Astrocyte of the cerebellum (primary cell): ENCODE measurements around the gene PRDX5.
A peak's percentile ranks its signal among the peaks of the same experiment; 100 is the strongest.
"Not testable (repeated sequence)": the region's sequence is repeated elsewhere in the genome, so short reads cannot be mapped to it uniquely, and the experiment has no call there.

ENCODE experiments used
- DNase-seq: peaks from one replicate; pipeline ENCODE4 v3.0.0-alpha.2; 2011; ENCODE audit warnings: low read depth
- H3K4me3 ChIP-seq: 2 replicates; pipeline ENCODE4 v1.5.1; 2011; ENCODE audit warnings: mild to moderate bottlenecking, low read depth, low read length, moderate library complexity
- in situ Hi-C: cut with HindIII; loops from 2 replicates; pipeline ENCODE4 v1.10.0; 2017; ENCODE audit warnings: low sequenced_read_pairs
- TF ChIP-seq, protein P1 (sequence below): IDR thresholded peaks from 2 replicates; pipeline ENCODE4 v1.5.1; 2012; ENCODE audit warnings: low read length, low read depth, moderate library complexity, mild to moderate bottlenecking; ENCODE audit errors: missing control alignments

PRDX5 gene

DNA sequence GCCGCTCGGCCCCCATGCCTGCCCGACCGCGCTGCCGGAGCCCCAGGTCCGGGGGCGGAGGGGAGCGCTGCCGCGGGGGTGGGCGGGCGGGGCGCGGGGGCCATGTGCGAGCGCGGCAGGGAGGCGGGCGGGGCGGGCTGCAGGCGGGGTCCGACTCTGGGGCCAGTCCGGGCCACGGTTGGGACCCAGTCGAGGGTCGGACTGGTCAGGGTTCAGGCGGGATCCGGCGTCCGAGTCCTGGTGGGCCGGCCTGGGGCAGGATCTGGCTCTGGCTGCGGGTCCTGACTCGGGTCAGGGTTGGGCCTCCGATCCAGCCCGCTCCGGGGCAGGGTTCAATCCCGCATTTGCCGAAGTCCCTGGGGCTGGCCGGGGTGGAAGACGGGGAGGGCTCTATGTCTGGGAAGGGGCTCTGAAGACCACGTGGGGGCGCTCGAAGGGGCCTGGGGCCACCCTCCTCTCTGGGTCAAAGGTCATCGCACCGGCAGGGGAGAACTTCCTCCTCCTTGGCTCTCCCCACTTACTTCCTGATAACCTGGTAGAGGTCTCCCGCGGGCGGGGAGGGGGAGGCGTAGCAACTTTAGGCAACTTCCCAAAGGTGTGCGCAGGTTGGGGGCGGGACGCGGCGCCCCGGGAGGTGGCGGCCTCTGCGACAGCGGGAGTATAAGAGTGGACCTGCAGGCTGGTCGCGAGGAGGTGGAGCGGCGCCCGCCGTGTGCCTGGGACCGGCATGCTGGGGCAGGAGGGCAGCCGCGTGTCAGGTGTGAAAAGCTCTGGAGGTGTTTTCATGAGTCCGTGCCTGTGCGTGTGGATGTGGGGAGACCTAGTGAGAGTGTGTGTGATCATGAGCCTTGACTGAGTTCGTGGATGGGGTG lies 12.0 kb upstream of the PRDX5 start:
- TF ChIP-seq, protein P1, sequence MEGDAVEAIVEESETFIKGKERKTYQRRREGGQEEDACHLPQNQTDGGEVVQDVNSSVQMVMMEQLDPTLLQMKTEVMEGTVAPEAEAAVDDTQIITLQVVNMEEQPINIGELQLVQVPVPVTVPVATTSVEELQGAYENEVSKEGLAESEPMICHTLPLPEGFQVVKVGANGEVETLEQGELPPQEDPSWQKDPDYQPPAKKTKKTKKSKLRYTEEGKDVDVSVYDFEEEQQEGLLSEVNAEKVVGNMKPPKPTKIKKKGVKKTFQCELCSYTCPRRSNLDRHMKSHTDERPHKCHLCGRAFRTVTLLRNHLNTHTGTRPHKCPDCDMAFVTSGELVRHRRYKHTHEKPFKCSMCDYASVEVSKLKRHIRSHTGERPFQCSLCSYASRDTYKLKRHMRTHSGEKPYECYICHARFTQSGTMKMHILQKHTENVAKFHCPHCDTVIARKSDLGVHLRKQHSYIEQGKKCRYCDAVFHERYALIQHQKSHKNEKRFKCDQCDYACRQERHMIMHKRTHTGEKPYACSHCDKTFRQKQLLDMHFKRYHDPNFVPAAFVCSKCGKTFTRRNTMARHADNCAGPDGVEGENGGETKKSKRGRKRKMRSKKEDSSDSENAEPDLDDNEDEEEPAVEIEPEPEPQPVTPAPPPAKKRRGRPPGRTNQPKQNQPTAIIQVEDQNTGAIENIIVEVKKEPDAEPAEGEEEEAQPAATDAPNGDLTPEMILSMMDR: peak; percentile 39
- in situ Hi-C loops: no loop called here
- DNase-seq: no peak
- H3K4me3 ChIP-seq: peak overlapping the region; percentile 58

DNA sequence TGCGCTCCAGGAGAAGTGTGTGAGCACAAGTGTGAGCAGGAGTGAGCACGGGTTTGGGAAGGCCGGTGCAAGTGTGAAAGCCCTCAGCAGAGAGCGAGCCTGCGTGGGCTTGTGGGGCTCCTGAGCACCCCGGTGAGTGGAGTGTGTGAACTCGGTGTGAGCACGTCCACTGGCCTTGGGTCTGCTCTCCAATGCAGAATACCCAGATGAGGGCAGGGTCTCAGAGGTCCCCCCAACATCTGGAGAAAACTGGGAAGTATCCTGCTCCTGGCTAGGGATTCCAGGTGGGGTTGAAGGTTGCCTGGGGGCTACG lies 11.4 kb upstream of the PRDX5 start:
- no peak for DNase-seq
- TF ChIP-seq, protein P1: no peak
- H3K4me3 ChIP-seq: peak overlapping the region; percentile 58
- in situ Hi-C loops: no loop called here

DNA sequence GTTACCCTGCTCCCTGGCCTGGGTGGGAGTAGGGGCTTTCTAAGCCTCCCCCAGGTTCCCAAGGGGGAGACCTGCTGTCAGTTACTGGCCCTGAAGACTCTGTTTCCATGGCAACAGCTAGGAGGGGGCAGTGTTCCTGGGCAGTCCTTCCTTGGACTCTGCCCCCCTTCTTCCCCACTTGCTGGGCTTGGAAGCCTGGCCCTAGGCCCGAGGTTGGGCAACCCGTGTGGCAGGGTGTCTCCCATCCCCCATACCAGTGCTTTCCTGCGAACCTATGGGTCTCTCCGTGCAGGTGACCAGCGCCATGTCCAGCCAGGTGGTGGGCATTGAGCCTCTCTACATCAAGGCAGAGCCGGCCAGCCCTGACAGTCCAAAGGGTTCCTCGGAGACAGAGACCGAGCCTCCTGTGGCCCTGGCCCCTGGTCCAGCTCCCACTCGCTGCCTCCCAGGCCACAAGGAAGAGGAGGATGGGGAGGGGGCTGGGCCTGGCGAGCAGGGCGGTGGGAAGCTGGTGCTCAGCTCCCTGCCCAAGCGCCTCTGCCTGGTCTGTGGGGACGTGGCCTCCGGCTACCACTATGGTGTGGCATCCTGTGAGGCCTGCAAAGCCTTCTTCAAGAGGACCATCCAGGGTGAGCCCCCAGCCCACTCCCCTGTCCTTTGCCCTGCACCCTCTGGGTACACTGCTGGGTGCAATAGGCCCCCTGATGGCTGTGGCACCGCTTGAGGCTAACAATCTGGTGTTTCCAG lies 10.9 kb upstream of the PRDX5 start:
- TF ChIP-seq, protein P1: no peak
- no peak for DNase-seq
- H3K4me3 ChIP-seq: peak overlapping the region; percentile 58
- in situ Hi-C loops: no loop called here

DNA sequence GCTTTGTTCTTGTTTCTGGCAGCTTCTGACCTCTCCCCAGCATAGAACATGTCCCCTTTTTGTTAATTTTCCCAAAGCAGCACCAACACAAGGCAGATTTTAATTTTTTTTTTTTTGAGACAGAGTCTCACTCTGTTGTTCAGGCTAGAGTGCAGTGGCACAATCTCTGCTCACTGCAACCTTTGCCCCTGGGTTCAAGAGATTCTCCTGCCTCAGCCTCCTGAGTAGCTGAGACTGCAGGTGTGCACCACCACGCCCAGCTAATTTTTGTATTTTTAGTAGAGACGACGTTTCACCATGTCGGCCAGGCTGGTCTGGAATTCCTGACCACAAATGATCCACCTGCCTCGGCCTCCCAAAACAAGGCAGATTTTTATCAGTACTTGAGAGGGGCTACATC lies 10.1 kb upstream of the PRDX5 start:
- DNase-seq, in situ Hi-C loops, H3K4me3 ChIP-seq: not testable (repeated sequence)

DNA sequence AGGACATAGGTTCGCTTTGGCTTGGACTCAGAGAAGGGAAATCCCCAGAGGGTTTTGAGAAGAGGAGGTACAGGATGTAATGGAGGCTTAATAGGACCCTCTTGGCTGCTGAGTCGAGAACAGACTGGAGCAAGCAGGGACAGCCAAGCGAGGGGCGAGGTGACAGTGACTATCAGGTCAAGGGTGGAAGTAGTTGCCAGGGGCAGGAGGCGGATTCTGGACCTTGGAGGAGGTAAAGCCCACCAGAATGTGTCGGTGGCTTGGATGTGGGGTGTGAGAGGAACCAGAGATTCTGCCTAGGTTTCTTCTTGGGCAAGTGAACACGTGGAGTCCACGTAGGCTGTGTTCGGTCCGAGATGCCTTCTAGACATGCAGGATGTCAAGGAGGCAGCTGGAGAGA lies 5.0 kb upstream of the PRDX5 start:
- DNase-seq: no peak
- TF ChIP-seq, protein P1: no peak
- H3K4me3 ChIP-seq: no peak overlapping the region
- in situ Hi-C loops: no loop called here

DNA sequence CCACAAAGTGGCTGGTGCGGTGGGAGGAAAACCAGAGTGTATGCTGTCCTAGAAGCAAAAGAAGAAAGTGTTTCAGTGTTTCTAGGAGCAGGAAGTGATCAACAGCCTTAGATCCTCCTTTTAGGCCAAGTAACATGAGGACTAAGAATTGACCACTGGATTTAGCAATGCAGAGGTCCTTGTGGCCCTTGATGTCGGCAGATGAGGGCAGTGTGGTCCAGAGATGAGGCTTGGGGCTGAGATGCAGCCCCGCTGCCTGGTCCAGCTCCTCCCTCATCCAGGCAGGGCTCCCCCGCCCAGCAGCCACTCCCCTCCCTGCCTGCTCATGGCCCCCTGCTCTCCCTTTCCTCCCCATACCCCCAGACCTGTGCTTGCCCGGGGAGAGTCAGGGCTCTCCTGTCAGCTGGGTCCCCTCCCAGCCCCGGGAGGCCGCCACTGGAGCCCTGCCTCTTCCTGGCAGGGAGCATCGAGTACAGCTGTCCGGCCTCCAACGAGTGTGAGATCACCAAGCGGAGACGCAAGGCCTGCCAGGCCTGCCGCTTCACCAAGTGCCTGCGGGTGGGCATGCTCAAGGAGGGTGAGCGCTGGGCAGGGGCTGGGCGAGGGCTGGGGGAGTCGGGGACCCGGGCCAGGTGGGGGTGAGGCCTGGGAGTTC lies 4.3 kb upstream of the PRDX5 start:
- TF ChIP-seq, protein P1: no peak
- in situ Hi-C loops: no loop called here
- no peak overlapping the region for H3K4me3 ChIP-seq
- no peak for DNase-seq
